Lower leg skin (tissue), 4 donors: Measurements from ENCODE around the gene CALML3. TPM values are rescaled to one million over a fixed set of nuclear protein-coding genes. Genes with fewer than 3 reads are reported as not detected.

ENCODE experiments used
- DNase-seq, 2 donors: peaks; one replicate each; pipeline ENCODE4 v3.0.0-alpha.2; 2019; ENCODE audit warnings: low spot score in 2 of 2
- H3K4me3 ChIP-seq: fragments of 200-600 bp; sonication (generic); 2 replicates; pipeline ENCODE4 v1.5.1; 2017; ENCODE audit warnings: mild to moderate bottlenecking, low read depth; ENCODE audit not compliant: poor library complexity, severe bottlenecking
- POLR2A ChIP-seq, 2 donors: fragments of 450-650 bp; IDR thresholded peaks; one replicate each; pipeline ENCODE4 v1.6.1; 2016 to 2017; ENCODE audit warnings: antibody characterized with exemption in 2 of 2, mild to moderate bottlenecking in 1 of 2, moderate library complexity in 1 of 2
- WGBS, 2 donors: methylation state at CpG; one replicate each; pipeline ENCODE4 v1.1.5; 2018; 5-methylcytosine and 5-hydroxymethylcytosine counted together
- intact Hi-C: fragments of 100-400 bp; cut with DNase I; formaldehyde crosslinking; loops from one replicate; pipeline ENCODE4 v1.15.0; 2023; ENCODE audit warnings: low total_unique reads
- total RNA-seq, 4 donors: library from RNA; depleted of rRNA; stranded (reverse); fragments of >200 nt; gene quantifications; one replicate each; pipeline ENCODE4 v1.1.0, GENCODE V29; 2016
- TF ChIP-seq, protein P1 (sequence below), 3 donors: fragments of 450-650 bp; IDR thresholded peaks; one replicate each; pipeline ENCODE4 v1.5.1; 2016; ENCODE audit warnings: antibody characterized with exemption in 3 of 3, mild to moderate bottlenecking in 3 of 3, moderate library complexity in 2 of 3

The CALML3 gene
- total RNA-seq, 4 donors from 2014 or later: 43.4 to 181 (median 90.7) TPM

DNA sequence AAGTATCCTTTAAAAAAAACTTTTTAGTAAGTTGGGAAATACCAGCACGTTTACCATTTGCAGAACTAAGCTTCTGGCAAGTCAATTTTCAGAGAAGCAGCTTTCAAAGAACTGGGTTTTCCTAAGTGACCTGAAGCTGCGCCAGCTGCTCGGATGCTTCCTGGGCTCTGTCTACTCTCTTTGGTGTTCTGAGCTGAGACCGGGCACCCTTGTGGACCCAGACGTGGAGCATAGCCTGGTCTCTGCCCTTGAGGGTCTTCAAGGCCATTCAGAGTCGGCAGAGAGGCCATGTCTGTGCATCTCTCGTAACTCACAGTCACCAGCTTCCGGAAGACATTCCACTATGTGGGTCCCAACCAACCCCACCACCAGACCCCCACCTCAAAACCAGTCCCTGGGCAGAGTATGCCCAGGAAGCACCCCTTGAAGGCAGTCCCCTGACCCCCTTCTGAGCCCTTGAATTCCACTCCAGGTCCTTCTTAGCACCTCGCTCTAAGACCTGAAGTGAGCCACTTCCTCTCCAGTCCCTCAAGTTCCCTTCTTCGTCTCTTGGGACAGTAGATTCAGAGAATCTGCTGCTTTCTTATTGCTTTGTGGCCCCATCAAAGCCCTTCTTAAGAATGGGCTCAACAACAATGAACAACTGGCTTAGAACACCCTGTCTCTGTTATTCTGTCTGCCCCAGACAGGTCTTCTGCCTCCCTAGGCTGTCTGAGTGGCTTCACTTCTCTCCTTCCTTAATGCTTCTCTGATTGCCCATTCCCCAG is 33.9 kb upstream of the CALML3 start:
- no peak for DNase-seq
- intact Hi-C loops: no loop called here
- no peak overlapping the region for H3K4me3 ChIP-seq
- no peak for TF ChIP-seq POLR2A (IDR thresholded peaks at IDR 0.05)
- TF ChIP-seq, protein P1, sequence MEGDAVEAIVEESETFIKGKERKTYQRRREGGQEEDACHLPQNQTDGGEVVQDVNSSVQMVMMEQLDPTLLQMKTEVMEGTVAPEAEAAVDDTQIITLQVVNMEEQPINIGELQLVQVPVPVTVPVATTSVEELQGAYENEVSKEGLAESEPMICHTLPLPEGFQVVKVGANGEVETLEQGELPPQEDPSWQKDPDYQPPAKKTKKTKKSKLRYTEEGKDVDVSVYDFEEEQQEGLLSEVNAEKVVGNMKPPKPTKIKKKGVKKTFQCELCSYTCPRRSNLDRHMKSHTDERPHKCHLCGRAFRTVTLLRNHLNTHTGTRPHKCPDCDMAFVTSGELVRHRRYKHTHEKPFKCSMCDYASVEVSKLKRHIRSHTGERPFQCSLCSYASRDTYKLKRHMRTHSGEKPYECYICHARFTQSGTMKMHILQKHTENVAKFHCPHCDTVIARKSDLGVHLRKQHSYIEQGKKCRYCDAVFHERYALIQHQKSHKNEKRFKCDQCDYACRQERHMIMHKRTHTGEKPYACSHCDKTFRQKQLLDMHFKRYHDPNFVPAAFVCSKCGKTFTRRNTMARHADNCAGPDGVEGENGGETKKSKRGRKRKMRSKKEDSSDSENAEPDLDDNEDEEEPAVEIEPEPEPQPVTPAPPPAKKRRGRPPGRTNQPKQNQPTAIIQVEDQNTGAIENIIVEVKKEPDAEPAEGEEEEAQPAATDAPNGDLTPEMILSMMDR (IDR thresholded peaks at IDR 0.05): no peak
- 89 to 91% methylated on average over 10 of the region's 10 CpGs for WGBS, 2 donors

DNA sequence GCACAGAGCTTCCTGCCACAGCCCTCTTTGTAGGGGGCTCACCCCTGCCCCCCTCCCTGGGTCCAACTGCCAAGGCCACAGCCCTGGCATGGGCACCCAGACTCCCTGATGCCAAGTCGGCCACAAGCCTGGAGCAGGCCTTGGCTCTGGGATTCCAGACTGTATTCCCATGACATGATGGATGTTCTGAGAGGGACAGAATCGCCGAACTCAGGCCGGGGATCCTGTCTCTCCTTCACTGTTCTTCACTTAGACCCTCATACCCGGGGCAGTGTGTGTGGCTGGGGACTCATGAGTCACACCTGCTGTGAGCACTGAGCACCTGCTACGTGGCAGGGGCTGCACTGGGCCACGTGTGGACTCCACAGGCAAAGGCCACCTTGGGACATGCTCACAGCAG is 33.3 kb upstream of the CALML3 start:
- H3K4me3 ChIP-seq: no peak overlapping the region
- 92 to 93% methylated on average over 6 to 7 of the region's 7 CpGs for WGBS, 2 donors
- DNase-seq: no peak
- no peak for TF ChIP-seq POLR2A (IDR thresholded peaks at IDR 0.05)
- TF ChIP-seq, protein P1 (IDR thresholded peaks at IDR 0.05): no peak
- intact Hi-C loops: no loop called here

DNA sequence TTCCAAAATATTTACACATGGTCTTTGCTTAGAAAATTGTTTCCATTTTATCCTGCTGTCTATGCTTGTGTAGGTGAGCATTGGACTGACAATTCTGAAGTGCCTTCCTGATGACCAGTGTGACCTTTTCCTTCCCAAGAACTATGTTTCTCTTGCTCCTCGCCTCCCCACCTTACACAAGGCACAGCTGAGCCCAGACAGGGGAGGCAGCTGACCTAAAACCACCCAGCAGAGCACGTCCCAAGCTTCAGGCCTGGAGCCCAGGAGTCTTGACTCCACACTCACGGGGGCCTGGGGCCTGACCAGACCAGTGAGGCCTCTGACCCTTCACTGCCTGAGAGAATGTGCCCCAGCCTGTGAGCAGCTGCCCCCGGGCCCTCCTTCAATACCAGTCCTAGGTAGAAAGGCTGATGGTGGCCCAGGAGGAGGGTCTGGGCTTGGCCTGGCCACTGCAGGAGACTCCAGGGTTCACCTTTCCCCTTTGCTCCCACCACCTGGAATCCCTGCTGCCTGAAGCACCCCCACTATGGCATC is 32.4 kb upstream of the CALML3 start:
- no peak for DNase-seq
- WGBS, 2 donors: 97 to 100% methylated on average over 4 of the region's 4 CpGs
- TF ChIP-seq POLR2A (IDR thresholded peaks at IDR 0.05): no peak
- TF ChIP-seq, protein P1 (IDR thresholded peaks at IDR 0.05): no peak
- intact Hi-C loops: no loop called here
- H3K4me3 ChIP-seq: no peak overlapping the region

DNA sequence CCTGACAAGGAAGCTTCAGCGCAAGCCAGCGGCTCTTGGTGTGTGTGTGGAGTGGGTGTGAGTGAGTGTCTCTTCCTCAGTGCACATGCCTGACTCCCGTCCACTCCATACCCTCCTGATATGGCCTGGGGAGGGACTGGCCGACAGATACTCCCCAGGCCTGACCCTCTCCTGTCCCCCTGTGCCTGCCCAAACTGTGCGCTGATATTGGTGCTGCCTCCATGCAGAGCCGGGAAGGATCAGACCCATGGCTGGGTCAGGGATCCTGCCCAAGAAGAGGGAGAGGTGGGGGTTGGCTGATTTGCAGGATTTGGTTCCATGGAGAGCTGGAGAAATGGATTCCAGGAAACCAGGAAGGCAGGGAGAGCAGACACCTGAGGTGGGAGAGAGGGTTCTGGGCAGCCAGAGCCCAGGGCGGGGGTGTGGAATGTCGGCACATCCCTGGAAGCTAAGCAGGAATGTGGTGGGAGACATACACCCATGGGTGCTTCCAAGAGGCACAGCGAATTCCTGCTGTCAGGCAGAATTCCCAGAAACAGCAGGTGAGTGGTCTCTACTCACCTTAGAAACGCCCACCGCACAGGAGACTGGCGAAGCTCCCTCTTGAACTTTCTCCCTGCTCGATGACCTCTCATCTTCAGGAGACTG is 31.7 kb upstream of the CALML3 start:
- intact Hi-C loops: no loop called here
- no peak for TF ChIP-seq POLR2A (IDR thresholded peaks at IDR 0.05)
- TF ChIP-seq, protein P1 (IDR thresholded peaks at IDR 0.05): no peak
- DNase-seq: no peak
- WGBS, 2 donors: 90 to 92% methylated on average over 13 of the region's 13 CpGs
- H3K4me3 ChIP-seq: no peak overlapping the region

DNA sequence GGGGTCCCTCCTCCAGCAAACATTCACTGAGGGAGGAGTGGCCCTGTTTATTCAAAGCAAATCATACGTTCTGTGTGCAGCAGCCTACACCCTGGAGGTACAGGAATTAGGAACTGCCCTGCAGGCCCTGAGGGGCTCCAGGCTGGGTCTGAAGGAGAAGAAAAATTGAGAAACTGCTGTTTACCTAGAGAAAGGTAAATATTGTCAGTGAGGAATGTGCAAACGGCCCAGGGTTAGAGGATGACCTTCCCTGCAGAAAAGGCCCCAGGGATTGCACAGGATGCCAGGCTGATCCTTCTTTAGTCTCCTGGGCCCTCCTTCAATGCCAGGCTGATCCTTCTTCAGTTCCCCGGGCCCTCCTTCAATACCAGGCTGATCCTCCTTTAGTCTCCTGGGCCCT is 31.1 kb upstream of the CALML3 start:
- DNase-seq: no peak
- intact Hi-C loops: no loop called here
- no peak overlapping the region for H3K4me3 ChIP-seq
- no peak for TF ChIP-seq POLR2A (IDR thresholded peaks at IDR 0.05)
- TF ChIP-seq, protein P1 (IDR thresholded peaks at IDR 0.05): no peak
- WGBS, 2 donors: 69 to 71% methylated on average over 3 of the region's 3 CpGs
